GM12891 (cell line): ENCODE measurements around the gene GPR37.

ENCODE experiments used
- PAX5 ChIP-seq: IDR thresholded peaks from 2 replicates; pipeline ENCODE4 v1.6.1; 2011; ENCODE audit warnings: low read length, moderate library complexity, mild to moderate bottlenecking; ENCODE audit not compliant: insufficient read depth, severe bottlenecking
- POLR2A ChIP-seq: IDR thresholded peaks from 2 replicates; pipeline ENCODE4 v1.6.1; 2011; ENCODE audit warnings: low read depth, low read length, control low read depth
- POLR2AphosphoS5 ChIP-seq: IDR thresholded peaks from 2 replicates; pipeline ENCODE4 v1.6.1; 2011; ENCODE audit warnings: low read depth, low read length, control low read depth
- TAF1 ChIP-seq: IDR thresholded peaks from 2 replicates; pipeline ENCODE4 v1.6.1; 2011; ENCODE audit warnings: low read depth, low read length, control low read depth

DNA sequence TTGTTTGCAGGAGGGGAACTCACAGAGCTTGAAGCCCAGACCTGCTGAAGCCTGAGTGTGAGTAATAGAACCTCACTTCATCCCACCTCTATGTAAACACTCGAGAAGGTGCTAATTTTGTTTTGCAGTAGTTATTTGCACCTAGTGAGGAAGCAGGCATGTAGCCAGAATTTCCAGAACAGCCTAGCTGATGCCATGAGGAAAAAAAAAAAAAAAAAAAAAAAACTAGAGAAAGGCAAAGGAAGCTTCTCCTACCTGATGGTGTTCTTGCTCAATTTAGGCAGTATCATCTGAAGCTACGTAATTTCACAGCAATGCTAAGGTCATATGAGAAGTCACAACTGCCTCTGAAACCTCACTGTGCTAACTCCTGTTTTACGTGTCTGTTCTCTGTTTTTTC, 13.6 kb upstream of the GPR37 start:
- TF ChIP-seq POLR2AphosphoS5 (no peak), POLR2A (no peak), TAF1 (no peak), PAX5 (no peak)
